Right hindlimb (tissue), 1 donor: ENCODE measurements around the gene MCOLN1.

ENCODE experiments used
- DNase-seq: peaks from one replicate; pipeline ENCODE4 v3.0.0-alpha.2; 2018

Gene MCOLN1

DNA sequence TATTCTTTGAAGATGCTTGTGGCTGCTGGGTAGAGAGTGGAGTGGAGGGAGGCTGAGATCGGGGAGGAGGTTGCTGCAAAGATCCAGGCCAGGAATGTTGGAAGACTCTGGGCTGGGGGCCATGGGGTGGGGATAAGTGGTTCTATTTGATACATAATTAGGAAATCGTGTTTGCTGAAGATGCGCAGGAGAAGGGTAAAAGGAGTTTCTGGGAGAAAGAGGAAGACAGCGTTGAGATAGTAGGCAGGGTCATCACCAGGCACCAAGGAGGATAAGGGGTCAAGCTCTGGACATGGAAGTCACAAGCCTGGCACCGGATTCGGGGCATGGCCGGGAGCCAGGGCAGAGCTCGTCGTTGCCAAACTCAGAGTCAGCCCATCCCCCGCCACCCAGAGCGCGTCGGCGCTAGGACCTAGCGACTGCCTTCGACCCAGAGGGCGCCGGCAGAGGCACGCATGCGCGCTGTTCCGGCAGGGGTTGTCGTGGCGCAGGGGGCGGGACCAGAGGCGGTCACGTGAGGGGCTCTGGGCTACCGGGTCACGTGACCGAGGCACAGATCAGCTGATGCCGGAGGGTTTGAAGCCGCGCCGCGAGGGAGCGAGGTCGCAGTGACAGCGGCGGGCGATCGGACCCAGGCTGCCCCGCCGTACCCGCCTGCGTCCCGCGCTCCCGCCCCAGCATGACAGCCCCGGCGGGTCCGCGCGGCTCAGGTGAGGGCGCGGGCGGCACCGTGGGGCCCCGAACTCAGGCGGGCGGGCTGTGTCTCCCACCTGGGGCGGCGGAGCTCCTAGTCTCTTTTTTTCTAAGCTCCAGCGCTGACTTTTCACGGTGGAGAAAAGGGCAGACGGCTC, at the start of gene MCOLN1:
TSS of gene MCOLN1 (plus strand) at position 553 of the 851 bp plus-strand sequence. CDS start at position 680, 127 bp downstream.
- DNase-seq = peak; percentile 99

GRCh38 chr19:7475665-7476064, 46.8 kb upstream of the MCOLN1 start:
- no peak for DNase-seq

- no peak for DNase-seq
These were observed 46.2 kb upstream of the MCOLN1 start for GRCh38 chr19:7476241-7476640.

DNA sequence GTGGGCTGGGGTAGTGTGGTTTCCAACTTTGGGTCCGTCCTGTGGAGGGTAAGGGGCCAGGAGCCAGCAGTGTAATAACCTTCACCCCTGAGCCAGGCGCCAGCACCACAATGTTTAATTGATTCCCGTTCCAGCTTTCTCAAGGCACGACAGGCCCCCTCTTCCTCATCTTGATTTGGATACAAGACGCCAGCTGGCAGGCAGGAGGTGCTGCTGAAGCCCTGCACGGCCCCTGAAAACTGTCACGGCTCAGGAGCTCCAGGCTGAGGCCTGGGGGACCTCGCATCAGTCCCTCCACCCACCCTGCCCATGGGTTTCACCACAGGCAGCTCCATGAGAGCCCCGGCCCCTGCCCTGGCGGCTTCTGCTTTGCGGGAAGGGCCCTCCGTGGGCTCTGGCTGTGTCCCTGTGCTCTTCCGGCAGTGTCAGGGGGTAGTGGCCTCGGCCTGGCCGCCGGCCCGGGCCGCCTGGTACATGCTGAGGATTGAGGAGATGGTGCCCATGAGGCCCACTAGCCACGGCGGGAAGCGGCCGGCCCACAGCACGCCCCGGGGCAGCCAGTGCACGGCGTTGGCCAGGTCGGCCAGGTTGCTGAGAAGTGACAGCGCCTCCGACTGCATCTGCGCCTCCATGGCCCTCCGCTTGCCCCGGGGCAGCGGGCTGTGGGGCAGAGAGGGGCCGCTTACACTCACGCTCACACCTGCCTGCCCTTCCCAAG, 45.5 kb upstream of the MCOLN1 start:
- no peak for DNase-seq

DNA sequence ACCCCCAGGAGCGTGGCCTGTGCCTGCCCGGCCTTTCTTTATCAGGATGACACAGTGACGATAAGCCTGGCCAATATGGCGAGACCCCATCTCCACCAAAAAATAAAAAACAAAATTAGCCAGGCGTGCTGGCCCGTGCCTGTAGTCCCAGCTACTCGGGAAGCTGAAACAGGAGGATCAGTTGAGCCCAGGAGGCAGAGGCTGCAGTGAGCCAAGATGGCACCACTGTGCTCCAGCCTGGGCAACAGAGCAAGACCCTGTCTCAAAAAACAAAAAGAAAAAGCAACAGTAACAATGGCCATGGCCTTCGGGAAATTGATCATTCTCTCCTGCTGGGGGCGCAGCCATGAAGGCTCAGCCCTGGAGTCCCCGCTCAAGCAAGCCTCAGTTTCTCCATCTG, 44.7 kb upstream of the MCOLN1 start:
- DNase-seq = no peak

DNA sequence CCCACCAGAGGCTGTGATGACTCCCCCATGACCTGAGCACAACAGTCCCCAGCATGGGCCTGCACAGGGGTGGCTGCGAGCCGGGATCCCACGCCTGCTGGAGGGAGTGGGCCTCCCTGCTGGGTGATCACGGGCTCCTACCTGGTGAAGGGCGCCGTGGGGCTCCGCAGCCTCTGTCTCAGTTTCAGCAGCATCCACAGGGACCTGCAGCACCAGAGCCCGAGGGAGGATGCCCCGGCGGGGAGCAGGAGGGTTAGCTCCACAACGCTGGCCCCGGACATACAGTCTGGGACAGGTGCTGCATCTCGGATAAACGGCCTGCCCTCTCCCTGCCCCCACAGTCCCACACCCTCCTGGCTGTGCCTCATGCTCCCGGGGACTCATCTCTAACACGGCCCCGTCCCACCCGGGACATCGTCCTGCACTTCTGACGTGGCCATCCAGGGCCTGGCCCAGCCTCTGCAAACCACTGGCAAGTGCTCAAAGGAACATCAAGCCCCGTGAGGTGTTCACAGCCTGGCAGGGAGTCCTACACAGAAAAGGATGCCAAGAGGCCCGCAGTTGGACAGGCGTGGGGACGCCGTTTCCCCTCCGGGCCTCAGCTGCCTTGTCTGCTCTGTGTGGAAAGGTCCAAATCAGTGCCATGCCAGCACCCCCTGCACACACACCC, 44.1 kb upstream of the MCOLN1 start:
- DNase-seq = no peak

- DNase-seq = no peak
These were observed 43.6 kb upstream of the MCOLN1 start for GRCh38 chr19:7478843-7479227.

DNA sequence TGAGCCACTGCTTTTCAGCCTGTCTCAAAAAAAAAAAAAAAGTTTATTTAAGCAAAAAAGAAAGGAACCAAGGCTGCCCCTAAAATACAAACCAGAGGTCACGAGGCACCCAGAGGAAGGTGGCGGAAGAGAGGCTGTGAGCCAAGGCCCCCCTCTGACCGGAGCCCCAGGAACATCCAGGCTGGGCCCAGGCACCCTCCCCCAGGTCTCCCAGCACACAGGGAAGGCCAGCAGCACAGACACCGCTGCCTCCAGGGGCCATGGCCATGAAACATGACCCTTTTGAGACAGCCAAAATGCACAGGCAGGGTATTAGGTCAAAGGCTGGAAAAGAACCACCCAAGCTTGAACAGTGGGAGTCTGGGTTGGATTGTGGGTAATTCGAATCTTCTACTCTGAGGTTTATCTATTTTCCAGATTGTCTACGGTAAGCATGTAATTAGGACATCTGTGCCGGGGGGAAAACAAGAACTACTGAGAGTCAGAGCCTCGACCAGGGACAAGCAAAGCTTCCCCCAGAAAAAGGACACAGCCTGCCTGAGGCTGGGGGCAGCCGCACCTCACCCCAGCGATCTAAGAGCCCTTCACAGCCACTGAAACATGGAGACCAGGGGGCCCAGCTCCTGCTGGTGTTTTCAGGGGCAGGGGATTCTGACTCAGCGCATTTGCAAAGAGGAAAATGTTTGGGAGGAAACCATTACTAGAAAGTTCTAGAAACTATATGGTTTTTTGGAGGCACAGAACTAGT, 42.0 kb upstream of the MCOLN1 start:
- no peak for DNase-seq

GRCh38 chr19:7480970-7481255, 41.5 kb upstream of the MCOLN1 start:
- DNase-seq = no peak

- peak; percentile 51 for DNase-seq
These were observed 39.6 kb upstream of the MCOLN1 start for GRCh38 chr19:7482584-7483439.

GRCh38 chr19:7483720-7484201, 38.7 kb upstream of the MCOLN1 start:
- no peak for DNase-seq

GRCh38 chr19:7486923-7487322, 35.5 kb upstream of the MCOLN1 start:
- DNase-seq = no peak

- DNase-seq = peak; percentile 95
These were observed 33.6 kb upstream of the MCOLN1 start, which contains the start of gene PEX11G for GRCh38 chr19:7488736-7489353. PEX11G (minus strand) TSS chr19:7489035; CDS start chr19:7489010, 25 bp downstream.

DNA sequence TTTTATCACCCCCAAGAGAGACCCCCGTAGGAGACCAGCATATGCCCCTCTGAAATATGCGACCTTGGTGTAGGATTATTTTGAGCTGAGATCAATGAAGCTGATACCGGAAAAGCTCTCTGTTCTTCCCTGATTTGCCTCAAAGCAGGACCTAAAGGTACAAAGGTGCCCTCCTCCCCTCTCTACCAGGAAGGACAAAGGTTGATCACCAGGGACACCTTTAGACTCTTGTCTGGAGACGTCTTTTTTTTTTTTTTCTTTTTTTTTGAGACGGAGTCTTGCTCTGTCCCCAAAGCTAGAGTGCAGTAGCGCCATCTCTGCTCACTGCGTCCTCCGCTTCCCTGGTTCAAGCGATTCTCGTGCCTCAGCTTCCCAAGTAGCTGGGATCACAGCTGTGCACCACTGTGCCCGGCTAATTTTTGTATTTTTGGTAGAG, 32.8 kb upstream of the MCOLN1 start:
- no peak for DNase-seq

GRCh38 chr19:7492142-7492541, 30.3 kb upstream of the MCOLN1 start:
- DNase-seq = no peak

DNA sequence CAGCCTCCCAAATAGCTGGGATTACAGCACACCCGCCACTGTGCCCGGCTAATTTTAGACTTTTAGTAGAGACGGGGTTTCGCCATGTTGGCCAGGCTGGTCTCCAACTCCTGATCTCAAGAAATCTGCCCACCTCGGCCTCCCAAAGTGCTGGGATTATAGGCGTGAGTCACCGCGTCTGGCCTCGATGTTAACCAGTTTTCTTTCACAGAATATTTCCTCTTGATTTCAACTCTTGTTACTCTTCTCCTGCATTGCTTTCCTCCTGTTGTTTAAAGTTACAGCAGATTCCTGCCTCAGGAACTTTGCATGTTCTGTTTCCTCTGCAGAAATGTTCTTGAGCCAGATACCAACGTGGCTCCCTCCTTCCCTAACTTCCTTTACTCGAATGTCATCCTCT, 29.9 kb upstream of the MCOLN1 start:
- DNase-seq = no peak

DNA sequence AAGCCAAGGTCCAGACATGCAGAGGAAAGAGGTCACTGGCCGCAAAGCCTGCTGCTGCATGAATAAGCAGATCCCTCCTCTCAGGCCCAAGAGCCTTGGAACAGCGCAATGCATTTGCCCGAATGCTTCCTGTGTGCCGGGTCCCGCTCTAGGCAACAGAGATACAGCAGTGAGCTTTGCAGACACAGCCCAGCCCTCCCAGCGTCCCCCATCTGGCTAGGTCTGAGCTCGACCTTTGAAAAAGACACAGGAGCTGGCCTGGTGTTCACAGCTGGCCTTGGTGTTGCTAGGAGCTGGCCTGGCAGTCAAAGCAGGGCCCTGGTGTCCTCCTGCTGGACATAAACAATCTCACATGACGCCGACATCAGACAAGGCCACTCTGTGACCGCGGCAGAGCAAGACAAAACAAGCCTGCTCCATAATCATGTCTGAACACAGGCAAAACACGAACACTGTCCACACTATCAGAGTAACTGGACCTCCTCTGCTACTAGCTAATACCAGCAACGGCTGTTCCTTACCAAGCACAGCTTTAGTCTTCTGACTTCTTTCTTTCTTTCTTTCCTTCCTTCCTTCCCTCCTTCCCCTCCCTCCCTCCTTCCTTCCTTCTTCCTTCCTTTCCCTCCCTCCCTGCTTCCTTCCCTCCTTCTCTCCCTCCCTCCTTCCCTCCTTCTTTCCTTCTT, 27.9 kb upstream of the MCOLN1 start:
- DNase-seq = no peak

GRCh38 chr19:7497292-7497691, 25.1 kb upstream of the MCOLN1 start:
- no peak for DNase-seq

- peak; percentile 70 for DNase-seq
These were observed 21.5 kb upstream of the MCOLN1 start for GRCh38 chr19:7500811-7501450.

DNA sequence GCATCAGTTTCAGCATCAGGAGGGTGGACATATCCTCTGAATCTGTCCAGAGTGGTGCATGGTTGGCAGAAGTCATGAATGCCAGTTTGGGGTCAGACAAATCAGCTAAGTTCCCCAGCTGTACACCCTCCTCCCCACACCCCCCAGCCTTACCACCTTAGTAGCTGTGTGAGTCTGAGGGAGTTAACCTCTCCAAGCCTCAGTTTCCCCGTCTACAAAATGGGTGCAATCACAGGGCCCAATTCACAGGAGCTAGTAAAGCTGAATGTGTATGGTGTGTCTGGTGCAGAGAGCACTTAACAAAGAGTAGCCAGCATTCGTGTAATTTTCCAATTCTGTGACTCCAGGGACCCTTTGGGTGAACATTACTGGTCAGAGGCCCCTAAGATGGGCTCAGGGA, 19.9 kb upstream of the MCOLN1 start:
- no peak for DNase-seq
